Measurements from ENCODE around the gene FBXL20.

- TF ChIP-seq CTCF (IDR thresholded peaks at IDR 0.05), result no peak
- TF ChIP-seq POLR2A (IDR thresholded peaks at IDR 0.05), result no peak
Observed at GRCh38 chr17:39210093-39210434, 191.4 kb downstream of the FBXL20 start.
